ENCODE results near the gene MBD3L3.
A peak's percentile ranks its signal among the peaks of the same experiment; 100 is the strongest.
"Not testable (repeated sequence)": the region's sequence is repeated elsewhere in the genome, so short reads cannot be mapped to it uniquely, and the experiment has no call there.

The MBD3L3 gene

DNA sequence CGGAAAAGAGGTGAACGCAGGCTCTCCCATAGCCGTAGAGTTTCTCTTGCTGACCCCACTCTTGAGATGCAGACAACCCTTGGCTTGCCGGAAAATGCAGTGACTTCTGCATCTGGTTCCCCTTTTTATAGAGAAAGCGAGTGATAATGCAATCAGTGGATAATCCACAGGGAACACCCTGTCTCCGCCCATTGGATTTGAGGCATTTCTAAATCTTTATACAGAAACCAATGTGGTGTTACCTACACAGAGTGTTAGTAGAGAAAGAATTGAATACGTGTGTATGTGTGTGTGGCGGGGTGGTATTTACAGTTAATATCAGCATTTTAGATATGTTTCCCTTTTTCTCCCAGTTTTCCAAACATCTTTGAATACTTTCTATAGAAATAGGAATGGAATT is at the start of gene MBD3L3:
MBD3L3 (minus strand) TSS at position 101 of the 400 bp plus-strand sequence; CDS start at position 30, 71 bp downstream.
- DNase-seq, result not testable (repeated sequence)

DNA sequence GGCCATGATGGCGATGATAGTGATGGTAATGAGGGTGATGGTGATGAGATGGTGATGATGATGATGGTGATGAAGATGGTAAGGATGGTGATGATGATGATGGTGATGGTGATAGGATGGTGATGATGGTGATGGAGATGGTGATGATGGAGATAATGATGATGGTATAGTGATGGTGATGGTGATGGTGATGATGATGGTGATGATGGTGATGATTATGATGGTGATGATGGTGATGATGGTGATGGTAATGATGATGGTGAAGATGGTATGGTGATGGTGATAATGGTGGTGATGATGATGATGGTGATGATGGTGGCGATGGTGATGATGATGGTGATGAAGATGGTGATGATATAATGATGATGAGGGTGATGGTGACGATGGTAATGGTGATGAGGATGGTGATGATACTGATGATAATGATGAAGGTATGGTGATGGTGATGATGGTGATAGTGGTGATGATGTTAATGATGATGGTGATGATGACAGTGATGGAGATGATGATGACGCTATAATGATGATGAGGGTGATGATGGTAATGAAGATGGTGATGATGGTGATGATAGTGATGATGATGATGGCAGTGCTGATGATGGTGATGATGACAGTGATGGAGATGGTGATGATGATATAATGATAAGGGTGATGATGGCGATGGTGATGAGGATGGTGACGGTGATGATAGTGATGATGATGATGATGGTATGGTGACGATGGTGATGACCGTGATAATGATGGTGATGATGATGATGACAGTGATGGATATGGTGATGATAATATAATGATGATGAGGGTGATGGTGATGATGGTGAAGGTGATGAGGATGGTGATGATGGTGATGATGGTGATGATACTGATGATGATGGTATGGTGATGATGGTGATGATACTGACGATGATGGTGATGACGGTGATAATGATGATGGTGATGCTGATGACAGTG is 48.5 kb upstream of the MBD3L3 start:
- DNase-seq, result no peak

DNA sequence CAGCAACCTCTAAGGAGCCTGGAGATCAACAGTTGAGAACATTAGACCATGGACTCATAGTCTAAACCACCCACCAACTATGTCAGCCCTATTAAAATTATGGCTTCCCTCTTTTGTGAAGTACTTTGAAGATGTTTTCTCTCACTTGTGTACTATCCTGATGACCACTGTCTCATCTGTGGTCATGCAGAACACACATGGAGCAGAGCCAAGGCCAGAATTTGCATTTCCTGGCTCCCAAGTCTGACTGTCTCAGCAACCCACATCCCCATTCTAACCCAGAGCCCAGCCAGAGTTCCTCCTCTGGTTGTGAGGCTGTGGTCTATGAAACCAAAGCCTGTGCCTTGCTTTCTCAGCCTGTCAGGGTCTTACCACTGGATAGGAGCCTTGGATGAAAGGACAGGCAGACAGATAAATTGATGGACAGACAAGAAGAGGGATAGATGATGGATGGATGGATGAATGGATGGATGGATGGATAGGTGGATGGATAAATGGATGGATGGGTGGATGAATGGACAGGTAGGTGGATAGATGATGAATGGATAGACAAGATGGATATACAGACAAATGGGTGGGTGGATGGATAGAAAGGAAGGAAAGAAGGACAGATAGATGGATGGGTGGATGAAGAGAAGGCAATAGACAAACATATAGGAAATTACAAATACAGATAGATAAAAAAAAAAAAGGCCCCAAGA is 46.4 kb upstream of the MBD3L3 start:
- DNase-seq, result no peak

DNA sequence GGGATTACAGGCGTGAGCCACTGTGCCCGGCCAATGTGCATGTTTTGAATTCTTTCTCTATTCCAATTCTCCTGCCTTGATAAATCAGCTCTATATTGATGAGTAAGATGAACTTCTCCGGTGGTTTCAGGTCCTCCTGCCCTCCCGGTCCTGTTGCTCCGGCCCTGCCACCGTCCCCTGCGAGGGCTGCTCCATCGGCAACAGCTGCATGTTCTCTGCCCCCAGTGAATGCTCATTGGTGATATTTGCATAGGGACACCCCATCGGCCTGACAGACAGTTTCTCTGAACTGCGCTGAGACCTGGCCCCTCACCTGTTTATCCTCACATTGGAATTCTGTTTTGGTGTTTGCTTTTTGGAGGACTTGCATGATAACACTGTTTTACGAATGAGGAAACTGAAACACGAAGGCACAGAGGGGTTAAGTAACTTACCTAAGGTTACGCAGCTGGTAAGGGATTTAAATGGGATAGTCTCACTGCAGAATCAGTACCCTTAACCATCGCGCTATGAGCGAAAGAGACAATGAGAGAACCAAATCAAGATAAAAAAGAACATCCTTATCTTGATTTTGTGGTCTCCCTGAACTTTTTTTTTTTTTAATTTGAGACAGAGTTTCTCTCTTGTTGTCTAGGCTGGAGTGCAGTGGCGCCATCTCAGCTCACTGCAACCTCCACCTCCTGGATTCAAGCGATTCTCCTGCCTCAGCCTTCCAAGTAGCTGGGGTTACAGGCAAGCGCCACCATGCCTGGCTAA is 43.2 kb upstream of the MBD3L3 start:
- DNase-seq, result no peak

DNA sequence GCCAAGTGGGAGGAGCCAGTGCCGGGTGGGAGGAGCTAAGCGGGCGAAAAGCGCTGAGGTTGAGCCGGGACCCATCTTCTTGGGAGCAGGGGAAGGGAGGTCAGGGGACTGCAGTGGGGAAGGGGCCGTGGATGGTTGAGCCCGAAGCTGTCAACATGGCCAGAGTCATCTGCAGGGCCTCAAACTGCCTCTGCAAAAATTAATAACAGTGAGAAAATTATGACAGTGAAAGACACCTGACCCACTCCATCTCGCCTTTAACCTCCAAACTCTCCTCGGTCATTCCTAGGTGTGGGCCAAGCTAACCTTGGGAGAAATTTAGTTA is 41.1 kb upstream of the MBD3L3 start:
- no peak for DNase-seq

DNA sequence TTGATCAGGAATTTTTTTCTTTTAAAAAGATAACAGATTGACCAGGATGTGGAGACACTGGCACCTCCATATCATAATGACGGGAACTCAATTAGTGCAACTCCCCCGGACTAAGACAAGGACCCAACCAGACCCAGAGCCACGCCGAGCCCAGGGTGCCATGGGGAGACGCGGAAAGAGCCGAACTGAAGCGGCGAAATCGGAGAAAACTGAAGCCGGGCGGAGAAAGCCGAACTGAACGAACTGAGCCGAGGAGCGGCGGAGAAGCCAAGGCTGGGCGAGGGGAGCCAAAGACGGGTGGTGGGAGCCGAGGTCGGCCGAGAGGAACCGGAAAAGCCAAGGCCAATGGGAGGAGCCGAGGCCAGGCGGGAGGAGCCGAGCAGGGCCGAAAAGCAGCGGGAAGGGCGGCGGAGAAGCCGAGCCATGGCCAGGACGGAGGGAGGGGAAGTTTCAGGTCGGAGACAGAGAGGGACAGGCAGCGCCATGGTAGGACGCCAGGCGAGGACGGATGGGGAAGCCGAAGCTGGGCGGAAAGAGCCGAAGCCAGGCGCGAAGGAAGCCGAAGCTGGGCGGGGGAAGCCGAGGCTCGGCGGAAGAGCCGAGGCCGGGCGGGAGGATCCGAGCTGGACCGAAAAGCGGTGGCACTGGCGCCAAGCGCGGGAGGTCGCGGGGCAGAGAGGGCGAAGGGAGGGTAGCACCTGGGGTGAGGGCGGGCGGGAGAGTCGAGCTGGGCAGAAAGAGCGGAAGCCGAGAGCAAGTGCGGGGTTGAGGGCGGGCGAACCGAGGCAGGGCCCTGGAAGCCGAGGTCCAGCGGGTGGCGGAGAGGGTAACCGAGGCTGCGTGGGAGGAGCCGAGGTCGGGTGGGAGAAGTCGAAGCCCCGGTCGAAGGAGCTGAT is 40.5 kb upstream of the MBD3L3 start:
- peak; percentile 98 for DNase-seq

DNA sequence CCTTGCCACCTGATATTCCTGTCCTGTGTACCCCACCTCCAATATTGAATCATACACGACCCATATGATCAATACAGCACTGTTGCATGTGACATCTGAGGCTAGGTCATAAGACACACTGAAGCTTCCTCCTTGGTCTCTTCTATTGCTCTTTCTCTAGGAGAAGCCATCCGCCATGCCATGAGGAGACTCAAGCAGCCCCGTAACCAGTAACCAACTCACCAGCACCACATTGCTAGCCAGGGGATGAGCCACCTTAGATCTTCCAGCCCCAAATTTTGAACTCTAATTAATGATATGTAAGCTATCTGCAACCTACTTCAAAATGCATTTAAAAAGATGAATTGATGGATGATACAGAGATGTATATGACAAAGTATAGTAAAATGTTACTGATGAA is 39.6 kb upstream of the MBD3L3 start:
- no peak for DNase-seq

DNA sequence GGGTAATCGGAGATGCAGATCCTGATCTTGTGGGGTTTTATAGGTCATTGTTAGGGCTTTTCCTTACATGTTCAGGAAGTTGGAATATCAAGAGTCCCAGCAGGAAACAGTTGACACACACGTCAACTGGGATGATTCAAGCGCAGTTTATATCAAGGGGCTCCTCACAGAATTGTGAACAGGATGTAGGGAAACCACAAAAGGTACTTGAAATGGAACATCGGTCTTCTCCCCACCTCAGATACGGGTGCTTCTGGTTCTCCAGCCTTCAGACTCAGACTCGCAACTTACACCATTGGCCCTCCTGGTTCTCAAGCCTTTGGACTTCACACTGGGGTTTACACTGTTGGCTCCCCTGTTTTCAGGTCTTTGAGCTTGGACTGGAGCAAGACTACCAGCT is 30.5 kb upstream of the MBD3L3 start:
- no peak for DNase-seq

DNA sequence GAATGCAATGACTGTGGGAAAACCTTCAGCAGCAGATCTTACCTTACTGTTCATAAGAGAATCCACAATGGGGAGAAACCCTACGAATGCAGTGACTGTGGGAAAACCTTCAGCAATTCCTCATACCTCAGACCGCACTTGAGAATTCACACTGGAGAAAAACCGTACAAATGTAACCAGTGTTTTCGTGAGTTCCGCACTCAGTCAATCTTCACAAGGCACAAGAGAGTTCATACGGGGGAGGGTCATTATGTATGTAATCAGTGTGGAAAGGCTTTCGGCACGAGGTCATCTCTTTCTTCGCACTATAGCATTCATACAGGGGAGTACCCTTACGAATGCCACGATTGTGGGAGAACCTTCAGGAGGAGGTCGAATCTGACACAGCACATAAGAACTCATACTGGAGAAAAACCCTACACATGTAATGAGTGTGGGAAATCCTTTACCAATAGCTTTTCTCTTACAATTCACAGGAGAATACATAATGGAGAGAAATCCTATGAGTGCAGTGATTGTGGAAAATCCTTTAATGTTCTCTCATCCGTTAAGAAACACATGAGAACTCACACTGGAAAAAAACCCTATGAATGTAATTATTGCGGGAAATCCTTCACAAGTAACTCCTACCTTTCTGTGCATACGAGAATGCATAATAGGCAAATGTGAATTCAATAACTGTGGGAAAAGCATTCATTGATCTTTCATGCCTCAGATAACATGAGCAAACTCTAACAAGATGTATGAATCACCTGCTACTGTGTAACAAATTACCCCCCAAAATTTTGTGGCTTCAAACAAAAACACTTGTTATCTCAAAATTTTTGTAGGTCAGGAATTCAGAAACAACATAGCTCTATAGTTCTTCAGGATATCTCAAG is 24.8 kb upstream of the MBD3L3 start:
- DNase-seq, result peak; percentile 48

DNA sequence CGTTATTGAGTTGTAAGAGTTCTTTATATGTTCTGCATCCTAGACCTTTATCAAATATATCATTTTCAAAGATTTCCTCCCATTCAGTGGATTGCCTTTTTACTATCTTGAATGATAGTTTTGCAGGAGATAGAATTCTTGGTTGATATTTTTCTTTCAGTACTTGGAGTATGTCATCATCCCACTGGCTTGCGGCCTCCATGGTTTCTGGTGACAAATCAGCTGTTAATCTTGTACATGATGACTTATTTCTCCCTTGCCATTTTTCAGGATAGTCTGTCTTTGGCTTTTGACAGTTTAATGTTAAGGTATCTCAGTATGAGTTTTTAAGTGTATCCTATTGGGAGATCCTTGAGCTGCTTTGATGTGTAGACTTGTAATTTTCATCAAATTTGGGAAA is 19.5 kb upstream of the MBD3L3 start:
- DNase-seq, result no peak

DNA sequence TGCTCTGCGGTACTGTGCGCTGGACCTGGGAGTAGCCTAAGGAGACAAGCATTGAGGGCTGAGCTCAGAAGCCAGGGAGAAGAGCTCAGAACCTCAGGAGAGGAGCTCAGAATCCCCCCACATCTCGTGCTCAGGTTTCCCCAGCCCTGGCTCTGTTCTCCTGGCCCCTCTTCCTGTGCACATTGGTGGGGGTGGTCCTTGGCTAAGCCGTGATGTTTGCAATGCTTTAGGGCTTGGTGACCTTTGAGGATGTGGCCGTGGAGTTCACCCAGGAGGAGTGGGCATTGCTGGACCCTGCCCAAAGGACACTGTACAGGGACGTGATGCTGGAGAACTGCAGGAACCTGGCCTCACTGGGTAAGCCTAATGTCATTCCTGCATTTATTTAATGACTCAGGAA is 17.7 kb upstream of the MBD3L3 start:
- DNase-seq, result no peak

DNA sequence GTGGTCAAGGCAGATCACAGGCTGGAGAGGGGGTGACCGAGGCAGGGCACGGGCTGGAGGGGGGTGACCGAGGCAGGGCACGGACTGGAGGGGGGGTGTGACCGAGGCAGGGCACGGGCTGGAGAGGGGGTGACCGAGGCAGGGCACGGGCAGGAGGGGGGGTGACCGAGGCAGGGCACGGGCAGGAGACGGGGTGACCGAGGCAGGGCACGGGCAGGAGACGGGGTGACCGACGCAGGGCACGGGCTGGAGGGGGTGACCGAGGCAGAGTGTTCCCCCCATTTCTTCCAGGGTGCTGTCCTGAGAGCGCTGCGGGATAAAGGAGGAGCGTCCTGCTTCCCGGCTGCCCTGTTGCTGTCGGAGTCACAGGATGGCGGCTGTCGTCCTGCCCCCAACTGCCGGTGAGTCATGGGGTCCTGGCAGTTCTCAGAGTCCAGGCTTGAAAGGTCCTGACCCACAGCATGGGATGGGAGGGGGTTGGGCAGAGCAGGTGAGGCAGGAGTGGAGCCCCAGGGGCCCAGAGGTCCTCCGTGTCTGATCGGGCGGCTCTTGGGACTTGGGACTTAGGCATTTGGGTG is 16.3 kb upstream of the MBD3L3 start:
- no peak for DNase-seq

DNA sequence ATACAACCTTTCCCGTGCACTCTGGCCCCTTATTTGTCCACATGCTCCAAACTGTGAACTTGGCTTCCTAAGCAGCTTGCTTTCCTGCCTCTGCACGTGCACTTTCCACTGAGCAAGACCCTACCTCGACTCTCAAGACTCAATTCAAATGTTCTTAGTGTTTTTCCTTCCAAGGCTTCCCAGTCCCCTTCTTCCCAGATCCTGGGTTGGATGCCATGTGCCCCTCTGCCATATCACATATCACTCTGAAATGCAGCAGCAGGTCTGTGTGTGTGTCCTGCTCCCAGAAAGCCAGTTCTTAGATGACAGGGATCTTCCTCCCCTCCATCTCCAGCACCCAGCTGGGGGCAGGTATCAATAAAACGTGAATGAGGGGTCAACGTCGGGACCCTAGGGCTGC is 14.1 kb upstream of the MBD3L3 start:
- no peak for DNase-seq

DNA sequence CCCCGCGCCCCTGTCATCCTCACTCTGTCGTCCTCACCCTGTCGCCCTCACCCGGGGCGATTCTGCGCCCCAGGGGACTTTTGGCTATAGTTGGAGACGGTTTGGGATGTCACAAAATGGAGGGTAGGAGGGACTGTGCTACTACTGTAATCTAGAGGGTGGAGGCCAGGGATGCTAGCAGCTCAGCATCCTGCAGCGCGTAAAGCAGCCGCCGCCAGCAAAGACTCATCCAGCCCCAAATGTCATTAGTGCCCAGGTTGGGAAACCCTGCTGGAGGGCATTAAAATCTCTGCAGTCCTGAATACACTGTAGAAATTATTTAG is 11.4 kb upstream of the MBD3L3 start:
- DNase-seq, result no peak

DNA sequence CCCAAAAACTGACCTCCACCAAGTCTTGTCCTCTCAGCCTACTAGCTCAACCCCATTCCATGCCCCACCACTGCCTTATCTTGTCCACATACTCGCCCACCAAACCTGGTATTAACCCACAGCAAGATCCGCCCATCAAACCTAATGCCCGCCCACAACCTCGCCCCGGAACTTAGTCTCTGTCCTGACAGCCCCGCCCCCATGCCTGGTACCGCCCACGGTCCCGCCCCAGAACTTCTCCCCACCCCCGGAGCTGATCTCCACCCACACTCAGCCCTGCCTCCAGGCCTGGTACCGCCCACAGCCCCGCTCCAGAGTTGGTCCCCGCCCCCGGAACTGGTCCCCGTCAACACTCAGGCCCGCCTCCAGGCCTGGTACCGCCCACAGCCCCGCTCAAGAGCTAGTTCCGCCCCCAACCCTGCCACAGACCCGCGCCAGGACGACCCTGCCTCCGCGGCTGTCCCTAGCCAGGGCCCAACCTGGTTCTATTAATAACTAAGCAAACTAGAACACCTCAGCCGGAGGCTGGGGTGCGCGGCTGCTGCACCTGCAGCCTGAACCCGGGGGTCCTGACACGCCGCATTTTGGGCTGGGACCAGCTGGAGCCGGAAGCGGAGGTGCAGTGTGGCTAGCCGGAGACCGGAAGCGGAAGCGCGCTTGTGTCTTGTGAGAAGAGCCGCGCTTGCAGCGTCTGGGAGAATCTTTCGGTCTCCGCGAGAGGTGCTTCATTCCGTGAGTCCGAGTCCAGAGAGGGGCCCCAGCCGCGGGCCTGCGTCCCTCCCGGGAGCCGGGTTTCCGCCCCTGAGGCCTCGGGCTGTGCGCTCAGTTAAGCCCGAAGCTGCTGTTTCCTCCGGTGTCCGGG is 10.8 kb upstream of the MBD3L3 start, which contains the start of gene ZNF557:
ZNF557 (plus strand) TSS at position 662 of the 862 bp plus-strand sequence. CDS start 5,372 bp downstream, outside the sequence.
- DNase-seq, result peak; percentile 99

DNA sequence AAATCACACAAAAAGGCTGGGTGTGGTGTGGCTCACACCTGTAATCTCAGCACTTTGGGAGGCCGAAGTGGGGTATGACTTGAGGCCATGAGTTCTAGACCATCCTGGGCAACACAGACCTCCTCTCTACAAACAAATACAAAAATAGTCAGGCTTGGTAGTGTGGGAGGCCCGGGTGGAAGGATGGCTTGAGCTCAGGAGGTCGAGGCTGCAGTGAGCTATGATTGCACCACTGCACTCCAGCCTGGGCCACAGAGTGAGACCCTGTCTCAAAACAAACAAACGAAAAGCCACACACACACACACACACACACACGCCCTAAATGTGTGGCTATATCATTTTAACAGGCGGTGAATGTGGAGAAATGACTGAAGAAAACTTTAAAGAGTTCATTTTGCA is 10.1 kb upstream of the MBD3L3 start:
- no peak for DNase-seq

DNA sequence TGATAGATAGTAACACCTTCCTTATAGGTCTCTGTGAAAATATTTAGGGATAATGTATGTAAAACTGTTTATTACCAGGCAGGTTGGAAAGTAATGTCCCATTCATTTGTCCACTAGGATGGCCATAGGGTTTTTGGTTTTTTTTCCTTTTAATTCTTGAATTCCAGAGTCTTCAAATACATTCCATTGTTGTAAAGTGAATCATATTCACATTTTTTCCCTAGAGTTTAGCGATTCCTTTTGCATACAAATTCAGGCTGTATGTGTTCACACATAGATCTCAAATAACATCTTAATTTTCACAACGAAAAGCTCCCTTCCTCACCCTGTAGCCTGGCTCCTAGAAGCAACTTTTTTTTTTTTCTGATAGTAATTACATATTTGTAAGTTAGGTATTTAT is 9.2 kb upstream of the MBD3L3 start:
- DNase-seq, result no peak

DNA sequence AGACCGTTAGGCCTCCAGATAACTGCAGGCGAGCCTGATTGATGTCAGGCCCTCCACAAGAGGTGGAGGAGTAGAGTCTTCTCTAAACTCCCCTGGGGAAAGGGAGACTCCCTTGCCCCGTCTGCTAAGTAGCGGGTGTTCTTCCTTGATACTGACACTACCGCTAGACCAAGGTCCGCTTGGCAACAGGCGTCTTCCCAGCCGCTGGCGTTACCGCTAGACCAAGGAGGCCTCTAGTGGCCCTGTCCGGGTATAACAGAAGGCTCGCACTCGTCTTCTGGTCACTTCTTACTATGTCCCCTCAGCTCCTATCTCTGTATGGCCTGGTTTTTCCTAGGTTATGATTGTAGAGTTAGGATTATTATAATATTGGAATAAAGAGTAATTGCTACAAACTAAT is 8.6 kb upstream of the MBD3L3 start:
- not testable (repeated sequence) for DNase-seq

DNA sequence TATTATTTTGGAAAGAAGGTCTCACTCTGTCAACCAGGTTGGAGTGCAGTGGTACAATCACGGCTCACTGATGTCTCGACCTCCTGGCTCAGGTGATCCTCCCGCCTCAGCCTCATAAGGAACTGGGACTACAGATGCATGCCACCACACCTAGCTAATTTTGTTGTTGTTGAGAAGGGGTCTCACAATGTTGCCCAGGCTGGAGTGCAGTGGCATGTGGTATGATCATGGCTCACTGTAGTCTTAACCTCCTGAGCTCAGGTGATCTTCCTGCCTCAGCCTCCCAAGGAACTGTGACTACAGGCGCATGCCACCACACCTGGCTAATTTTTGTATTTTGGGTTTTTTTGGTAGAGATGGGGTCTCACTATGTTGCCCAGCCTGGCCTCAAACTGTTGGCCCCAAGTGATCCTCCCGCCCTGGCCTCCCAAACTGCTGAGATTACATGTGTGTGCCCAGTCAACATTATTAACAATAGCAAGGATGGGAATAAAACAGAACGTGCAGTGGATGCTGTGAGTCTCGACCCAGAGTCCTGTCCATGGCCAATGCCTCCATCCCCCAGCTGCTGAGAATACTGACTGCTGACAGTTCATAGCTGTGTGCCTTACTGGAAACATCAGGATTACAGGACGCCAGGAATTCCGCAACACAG is 5.4 kb upstream of the MBD3L3 start:
- DNase-seq, result no peak

DNA sequence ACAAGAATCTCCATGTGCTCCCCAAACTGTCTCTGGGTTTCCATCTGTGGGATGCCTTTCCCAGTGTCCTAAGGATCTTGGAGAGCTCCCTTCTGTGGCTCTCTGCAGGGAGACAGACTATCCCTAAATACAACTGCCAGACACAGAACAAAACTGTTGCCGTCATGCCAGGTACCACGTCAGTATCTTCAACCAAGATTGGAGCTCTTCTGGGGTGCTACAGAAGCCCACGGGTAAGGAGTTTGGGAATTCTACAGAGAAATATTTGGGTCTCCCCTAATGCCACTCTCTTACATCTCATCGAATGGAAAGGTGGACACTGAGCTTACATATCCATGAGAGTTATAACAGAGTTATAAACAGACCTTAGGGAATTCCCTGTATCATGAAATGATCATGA is 4.9 kb upstream of the MBD3L3 start:
- DNase-seq, result no peak
